Testis (tissue), 2 donors: ENCODE results near the gene MAST4.

ENCODE experiments used
- CTCF ChIP-seq, 3 experiments: fragments of 450-650 bp in 2 of 3; fragments of 200-600 bp in 1 of 3; sonication (generic) in 1 of 3; IDR thresholded peaks; one replicate each; pipeline ENCODE4 v1.5.1; 2016 to 2019; ENCODE audit warnings: antibody characterized with exemption in 3 of 3, mild to moderate bottlenecking in 2 of 3, moderate library complexity in 1 of 3
- POLR2A ChIP-seq: fragments of 450-650 bp; IDR thresholded peaks from one replicate; pipeline ENCODE4 v1.6.1; 2017; ENCODE audit warnings: antibody characterized with exemption, mild to moderate bottlenecking, moderate library complexity

GRCh38 chr5:67199859-67200258 lies 603.7 kb downstream of the MAST4 start:
- TF ChIP-seq CTCF (IDR thresholded peaks at IDR 0.05) (no peak), POLR2A (no peak)
